HEK293T (cell line): Measurements from ENCODE around the gene FXYD3.

Source experiments
- BHLHE40 ChIP-seq: fragments of 450-650 bp; IDR thresholded peaks from 2 replicates; pipeline ENCODE4 v1.6.1; 2016; ENCODE audit warnings: mild to moderate bottlenecking, moderate library complexity, borderline replicate concordance
- CTBP1 ChIP-seq: fragments of 450-650 bp; IDR thresholded peaks from 2 replicates; pipeline ENCODE4 v1.6.1; 2016; ENCODE audit warnings: borderline replicate concordance
- FOXA1 ChIP-seq: fragments of 450-650 bp; IDR thresholded peaks from 2 replicates; pipeline ENCODE4 v1.6.1; 2016; ENCODE audit warnings: mild to moderate bottlenecking
- NFRKB ChIP-seq: fragments of 450-650 bp; IDR thresholded peaks from 2 replicates; pipeline ENCODE4 v1.6.1; 2016; ENCODE audit warnings: mild to moderate bottlenecking, moderate library complexity
- PKNOX1 ChIP-seq: fragments of 450-650 bp; IDR thresholded peaks from 2 replicates; pipeline ENCODE4 v1.6.1; 2016
- SP1 ChIP-seq: fragments of 450-650 bp; IDR thresholded peaks from 2 replicates; pipeline ENCODE4 v1.6.1; 2017
- SUZ12 ChIP-seq: fragments of 450-650 bp; IDR thresholded peaks from 2 replicates; pipeline ENCODE4 v1.6.1; 2016; ENCODE audit warnings: mild to moderate bottlenecking
- TARDBP ChIP-seq: fragments of 450-650 bp; IDR thresholded peaks from 2 replicates; pipeline ENCODE4 v1.6.1; 2016
- ZNF384 ChIP-seq: fragments of 450-650 bp; IDR thresholded peaks from 2 replicates; pipeline ENCODE4 v1.6.1; 2016

- TF ChIP-seq BHLHE40 = no peak
- no peak for TF ChIP-seq SUZ12
- TF ChIP-seq SP1 = no peak
- no peak for TF ChIP-seq NFRKB
- TF ChIP-seq TARDBP = no peak
- TF ChIP-seq CTBP1 = no peak
- TF ChIP-seq PKNOX1 = no peak
- no peak for TF ChIP-seq ZNF384
- TF ChIP-seq FOXA1 = no peak
Measured at GRCh38 chr19:35170359-35171061, 54.9 kb downstream of the FXYD3 start.
